CD4-positive, alpha-beta memory T cell (primary cell): ENCODE measurements around the gene CELF4. TPM values are rescaled to one million over a fixed set of nuclear protein-coding genes. Genes with fewer than 3 reads are reported as not detected.

Experiments
- CTCF ChIA-PET: fragments of 350-600 bp; sonication (Branson Sonifier 250); formaldehyde crosslinking; loops from one replicate; lab custom pipeline; 2021; ENCODE audit warnings: inconsistent platforms; ENCODE audit not compliant: partially characterized antibody; lab: Charles Lee
- POLR2A ChIA-PET: fragments of 350-600 bp; sonication (Branson Sonifier 250); formaldehyde crosslinking; loops from one replicate; lab custom pipeline; 2021; ENCODE audit not compliant: partially characterized antibody; lab: Charles Lee
- DNase-seq, 5 donors: peaks; one replicate each; pipeline versions ENCODE4 v3.0.0 to v3.0.0-alpha.2; 2020 to 2022; ENCODE audit warnings: mixed read lengths in 1 of 5
- H3K27ac ChIP-seq: one replicate; pipeline ENCODE4 v1.7.0; 2013; ENCODE audit warnings: low read depth, low read length
- H3K27me3 ChIP-seq: 2 replicates; pipeline ENCODE4 v1.7.0; 2013; ENCODE audit warnings: mild to moderate bottlenecking, low read length, moderate library complexity; ENCODE audit not compliant: insufficient read depth
- H3K36me3 ChIP-seq: 2 replicates; pipeline ENCODE4 v1.7.0; 2013; ENCODE audit warnings: mild to moderate bottlenecking, low read length, moderate library complexity; ENCODE audit not compliant: insufficient read depth
- H3K4me1 ChIP-seq: 2 replicates; pipeline ENCODE4 v1.7.0; 2013; ENCODE audit warnings: mild to moderate bottlenecking, low read length, moderate library complexity; ENCODE audit not compliant: insufficient read depth
- H3K4me3 ChIP-seq, 2 donors: one replicate each; pipeline ENCODE4 v1.7.0; 2013; ENCODE audit warnings: low read length in 2 of 2, mild to moderate bottlenecking in 1 of 2
- H3K9me3 ChIP-seq, 2 donors: one replicate each; pipeline ENCODE4 v1.7.0; 2013; ENCODE audit warnings: low read length in 2 of 2, control low read depth in 1 of 2; ENCODE audit not compliant: control insufficient read depth in 1 of 2
- H3K27ac Mint-ChIP-seq, 7 donors: one replicate each; pipeline ENCODE4 v1.8.0; 2020 to 2021; ENCODE audit warnings: mixed read lengths in 7 of 7, mild to moderate bottlenecking in 6 of 7, inconsistent platforms in 3 of 7, moderate library complexity in 3 of 7
- H3K27me3 Mint-ChIP-seq, 2 donors: one replicate each; pipeline ENCODE4 v1.8.0; 2020 to 2021; ENCODE audit warnings: mixed read lengths in 2 of 2
- H3K36me3 Mint-ChIP-seq, 2 donors: one replicate each; pipeline ENCODE4 v1.8.0; 2020 to 2021; ENCODE audit warnings: mixed read lengths in 2 of 2, inconsistent platforms in 1 of 2, mild to moderate bottlenecking in 1 of 2
- H3K4me1 Mint-ChIP-seq, 4 donors: one replicate each; pipeline ENCODE4 v1.8.0; 2020 to 2021; ENCODE audit warnings: mixed read lengths in 4 of 4, mild to moderate bottlenecking in 1 of 4
- H3K4me3 Mint-ChIP-seq, 8 donors: one replicate each; pipeline ENCODE4 v1.8.0; 2020 to 2021; ENCODE audit warnings: mixed read lengths in 8 of 8, mild to moderate bottlenecking in 7 of 8, moderate library complexity in 6 of 8, inconsistent platforms in 3 of 8
- H3K9me3 Mint-ChIP-seq, 8 donors: one replicate each; pipeline ENCODE4 v1.8.0; 2020 to 2021; ENCODE audit warnings: mixed read lengths in 8 of 8, mild to moderate bottlenecking in 5 of 8, inconsistent platforms in 3 of 8, moderate library complexity in 1 of 8
- intact Hi-C: fragments of 100-400 bp; cut with micrococcal nuclease; formaldehyde crosslinking; loops from one replicate; pipeline ENCODE4 v1.15.1; 2023
- polyA plus RNA-seq, 2 donors: library from polyadenylated mRNA; unstranded; fragments of 300-500 nt; fragmentation: Illumina TruSeq; gene quantifications; one replicate each; pipeline ENCODE4 v1.2.3, GENCODE V29; 2021
- total RNA-seq, 2 experiments: library from RNA; stranded (reverse); gene quantifications; one replicate each; pipeline ENCODE4 v1.2.3, GENCODE V29; 2021

The CELF4 gene
- total and polyA plus RNA-seq, 4 experiments from 2014 or later: 0.23 TPM; not detected in 3

- Mint-ChIP-seq H3K9me3 (peaks cover 0 to 1% (median 0%) of the 10 kb centered on the region in 8 donors), H3K4me1 (no peaks in the 10 kb centered on the region), H3K27ac (no peak overlapping the region), H3K4me3 (no peak overlapping the region), H3K27me3 (peaks cover 0 to 3% of the 10 kb centered on the region in 2 donors), H3K36me3 (no peaks in the 10 kb centered on the region)
- Histone ChIP-seq H3K27me3 (no peaks in the 10 kb centered on the region), H3K36me3 (no peaks in the 10 kb centered on the region), H3K9me3 (no peaks in the 10 kb centered on the region), H3K27ac (no peak overlapping the region), H3K4me1 (no peaks in the 10 kb centered on the region), H3K4me3 (no peak overlapping the region)
- POLR2A ChIA-PET: no interaction called here
- CTCF ChIA-PET: no interaction called here
- intact Hi-C loops: no loop called here
- DNase-seq: no peak
Measured at GRCh38 chr18:37422596-37422995, 143.0 kb downstream of the CELF4 start.

GRCh38 chr18:37422116-37422515 lies 143.5 kb downstream of the CELF4 start:
- Histone ChIP-seq H3K27me3 (no peaks in the 10 kb centered on the region), H3K36me3 (no peaks in the 10 kb centered on the region), H3K27ac (no peak overlapping the region), H3K4me1 (no peaks in the 10 kb centered on the region), H3K9me3 (no peaks in the 10 kb centered on the region), H3K4me3 (no peak overlapping the region)
- no peaks in the 10 kb centered on the region for H3K36me3 Mint-ChIP-seq
- no peak overlapping the region for H3K27ac Mint-ChIP-seq
- intact Hi-C loops: no loop called here
- ChIA-PET CTCF (no interaction called here), POLR2A (no interaction called here)
- H3K4me3 Mint-ChIP-seq: no peak overlapping the region
- H3K9me3 Mint-ChIP-seq: peaks cover 0 to 1% (median 0%) of the 10 kb centered on the region in 8 donors
- H3K4me1 Mint-ChIP-seq: no peaks in the 10 kb centered on the region
- peaks cover 0 to 3% of the 10 kb centered on the region in 2 donors for H3K27me3 Mint-ChIP-seq
- no peak for DNase-seq

GRCh38 chr18:37421341-37422077 lies 144.1 kb downstream of the CELF4 start:
- H3K9me3 Mint-ChIP-seq: peaks cover 0 to 1% (median 0%) of the 10 kb centered on the region in 8 donors
- H3K27ac Mint-ChIP-seq: no peak overlapping the region
- no peak overlapping the region for H3K4me3 ChIP-seq
- H3K27me3 Mint-ChIP-seq: peaks cover 0 to 4% of the 10 kb centered on the region in 2 donors
- H3K9me3 ChIP-seq: no peaks in the 10 kb centered on the region
- intact Hi-C loops: no loop called here
- H3K27me3 ChIP-seq: no peaks in the 10 kb centered on the region
- ChIA-PET POLR2A (no interaction called here), CTCF (no interaction called here)
- no peaks in the 10 kb centered on the region for H3K36me3 Mint-ChIP-seq
- DNase-seq: no peak
- H3K4me1 Mint-ChIP-seq: no peaks in the 10 kb centered on the region
- H3K4me3 Mint-ChIP-seq: no peak overlapping the region
- no peaks in the 10 kb centered on the region for H3K36me3 ChIP-seq
- no peak overlapping the region for H3K27ac ChIP-seq
- no peaks in the 10 kb centered on the region for H3K4me1 ChIP-seq

- no peaks in the 10 kb centered on the region for H3K36me3 Mint-ChIP-seq
- intact Hi-C loops: no loop called here
- H3K27ac ChIP-seq: no peak overlapping the region
- H3K4me3 ChIP-seq: no peak overlapping the region
- H3K27me3 ChIP-seq: no peaks in the 10 kb centered on the region
- H3K27ac Mint-ChIP-seq: no peak overlapping the region
- H3K36me3 ChIP-seq: no peaks in the 10 kb centered on the region
- H3K9me3 Mint-ChIP-seq: peaks cover 0 to 1% (median 0%) of the 10 kb centered on the region in 8 donors
- no peaks in the 10 kb centered on the region for H3K4me1 ChIP-seq
- ChIA-PET POLR2A (no interaction called here), CTCF (no interaction called here)
- peaks cover 4% of the 10 kb centered on the region in 2 donors for H3K27me3 Mint-ChIP-seq
- no peaks in the 10 kb centered on the region for H3K4me1 Mint-ChIP-seq
- H3K9me3 ChIP-seq: no peaks in the 10 kb centered on the region
- H3K4me3 Mint-ChIP-seq: no peak overlapping the region
- no peak for DNase-seq
Measured at GRCh38 chr18:37420315-37420880, 145.2 kb downstream of the CELF4 start.

- Mint-ChIP-seq H3K36me3 (no peaks in the 10 kb centered on the region), H3K9me3 (peaks cover 0 to 1% (median 0%) of the 10 kb centered on the region in 8 donors), H3K4me3 (no peak overlapping the region), H3K27me3 (peaks cover 4% of the 10 kb centered on the region in 2 donors), H3K27ac (no peak overlapping the region), H3K4me1 (no peaks in the 10 kb centered on the region)
- Histone ChIP-seq H3K36me3 (no peaks in the 10 kb centered on the region), H3K27me3 (no peaks in the 10 kb centered on the region), H3K27ac (no peak overlapping the region), H3K4me1 (no peaks in the 10 kb centered on the region), H3K4me3 (no peak overlapping the region), H3K9me3 (no peaks in the 10 kb centered on the region)
- POLR2A ChIA-PET: no interaction called here
- no peak for DNase-seq
- intact Hi-C loops: no loop called here
- CTCF ChIA-PET: no interaction called here
Measured at GRCh38 chr18:37419866-37420265, 145.7 kb downstream of the CELF4 start.

GRCh38 chr18:37419315-37419714 lies 146.3 kb downstream of the CELF4 start:
- Mint-ChIP-seq H3K4me1 (no peaks in the 10 kb centered on the region), H3K4me3 (no peak overlapping the region), H3K36me3 (no peaks in the 10 kb centered on the region), H3K27me3 (peaks cover 4% of the 10 kb centered on the region in 2 donors), H3K9me3 (peaks cover 0 to 1% (median 0%) of the 10 kb centered on the region in 8 donors), H3K27ac (no peak overlapping the region)
- Histone ChIP-seq H3K9me3 (no peaks in the 10 kb centered on the region), H3K4me3 (no peak overlapping the region), H3K27ac (no peak overlapping the region), H3K4me1 (no peaks in the 10 kb centered on the region), H3K36me3 (no peaks in the 10 kb centered on the region), H3K27me3 (no peaks in the 10 kb centered on the region)
- intact Hi-C loops: no loop called here
- POLR2A ChIA-PET: no interaction called here
- DNase-seq: no peak
- CTCF ChIA-PET: no interaction called here

GRCh38 chr18:37414816-37415215 lies 150.8 kb downstream of the CELF4 start:
- Histone ChIP-seq H3K4me1 (no peaks in the 10 kb centered on the region), H3K4me3 (no peak overlapping the region), H3K9me3 (no peaks in the 10 kb centered on the region), H3K27me3 (no peaks in the 10 kb centered on the region), H3K36me3 (no peaks in the 10 kb centered on the region), H3K27ac (no peak overlapping the region)
- ChIA-PET CTCF (no interaction called here), POLR2A (no interaction called here)
- intact Hi-C loops: no loop called here
- DNase-seq: no peak
- H3K27me3 Mint-ChIP-seq: peaks cover 1 to 4% of the 10 kb centered on the region in 2 donors
- no peak overlapping the region for H3K27ac Mint-ChIP-seq
- no peak overlapping the region for H3K4me3 Mint-ChIP-seq
- no peaks in the 10 kb centered on the region for H3K4me1 Mint-ChIP-seq
- no peaks in the 10 kb centered on the region for H3K36me3 Mint-ChIP-seq
- peaks cover 0 to 1% (median 0%) of the 10 kb centered on the region in 8 donors for H3K9me3 Mint-ChIP-seq
